GM12872 (cell line): ENCODE data around the gene IQSEC1.

Source experiments
- TF ChIP-seq, protein P1 (sequence below): IDR thresholded peaks from 3 replicates; pipeline ENCODE4 v1.5.1; 2011; ENCODE audit warnings: low read depth, mild to moderate bottlenecking, low read length, moderate library complexity; ENCODE audit not compliant: insufficient read depth

Gene IQSEC1

DNA sequence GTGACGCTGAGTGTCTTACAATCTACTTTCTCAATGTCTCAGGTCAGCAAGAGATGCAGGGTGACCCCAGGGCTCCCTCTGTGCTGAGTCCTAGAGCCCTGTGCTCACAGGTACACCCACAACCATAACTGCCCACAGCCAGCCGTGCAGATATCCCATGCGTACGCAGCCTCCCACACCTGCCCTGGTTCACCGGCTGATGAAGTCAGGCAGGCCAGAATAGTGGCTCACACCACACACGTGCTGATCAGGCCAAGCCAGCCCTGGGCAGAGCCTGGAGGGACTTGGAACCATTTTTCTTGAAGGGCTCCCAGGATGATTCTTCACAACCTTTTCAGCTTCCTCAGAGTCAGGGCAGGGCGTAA is 168.3 kb downstream of the IQSEC1 start:
- TF ChIP-seq, protein P1, sequence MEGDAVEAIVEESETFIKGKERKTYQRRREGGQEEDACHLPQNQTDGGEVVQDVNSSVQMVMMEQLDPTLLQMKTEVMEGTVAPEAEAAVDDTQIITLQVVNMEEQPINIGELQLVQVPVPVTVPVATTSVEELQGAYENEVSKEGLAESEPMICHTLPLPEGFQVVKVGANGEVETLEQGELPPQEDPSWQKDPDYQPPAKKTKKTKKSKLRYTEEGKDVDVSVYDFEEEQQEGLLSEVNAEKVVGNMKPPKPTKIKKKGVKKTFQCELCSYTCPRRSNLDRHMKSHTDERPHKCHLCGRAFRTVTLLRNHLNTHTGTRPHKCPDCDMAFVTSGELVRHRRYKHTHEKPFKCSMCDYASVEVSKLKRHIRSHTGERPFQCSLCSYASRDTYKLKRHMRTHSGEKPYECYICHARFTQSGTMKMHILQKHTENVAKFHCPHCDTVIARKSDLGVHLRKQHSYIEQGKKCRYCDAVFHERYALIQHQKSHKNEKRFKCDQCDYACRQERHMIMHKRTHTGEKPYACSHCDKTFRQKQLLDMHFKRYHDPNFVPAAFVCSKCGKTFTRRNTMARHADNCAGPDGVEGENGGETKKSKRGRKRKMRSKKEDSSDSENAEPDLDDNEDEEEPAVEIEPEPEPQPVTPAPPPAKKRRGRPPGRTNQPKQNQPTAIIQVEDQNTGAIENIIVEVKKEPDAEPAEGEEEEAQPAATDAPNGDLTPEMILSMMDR: no peak

DNA sequence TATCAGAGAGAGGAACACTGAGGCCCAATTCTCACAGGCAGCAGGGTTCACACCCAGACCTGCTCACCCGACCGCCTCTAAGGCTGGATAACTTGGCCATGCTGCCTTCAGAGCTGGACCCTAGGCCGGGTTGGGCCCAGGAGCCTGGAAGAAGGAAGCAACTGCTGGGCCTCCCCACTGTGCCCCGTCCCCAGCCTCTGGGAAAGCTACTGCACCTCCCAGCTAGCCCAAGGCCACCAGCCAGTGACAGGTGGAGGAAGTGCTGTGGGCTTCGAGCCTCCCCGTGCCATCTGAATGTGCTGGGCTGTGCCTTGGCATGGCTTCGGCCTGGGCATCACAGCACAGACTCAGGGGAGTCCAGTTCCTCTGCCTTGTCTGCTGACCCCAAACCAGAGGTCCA is 169.3 kb downstream of the IQSEC1 start:
- TF ChIP-seq, protein P1: no peak

DNA sequence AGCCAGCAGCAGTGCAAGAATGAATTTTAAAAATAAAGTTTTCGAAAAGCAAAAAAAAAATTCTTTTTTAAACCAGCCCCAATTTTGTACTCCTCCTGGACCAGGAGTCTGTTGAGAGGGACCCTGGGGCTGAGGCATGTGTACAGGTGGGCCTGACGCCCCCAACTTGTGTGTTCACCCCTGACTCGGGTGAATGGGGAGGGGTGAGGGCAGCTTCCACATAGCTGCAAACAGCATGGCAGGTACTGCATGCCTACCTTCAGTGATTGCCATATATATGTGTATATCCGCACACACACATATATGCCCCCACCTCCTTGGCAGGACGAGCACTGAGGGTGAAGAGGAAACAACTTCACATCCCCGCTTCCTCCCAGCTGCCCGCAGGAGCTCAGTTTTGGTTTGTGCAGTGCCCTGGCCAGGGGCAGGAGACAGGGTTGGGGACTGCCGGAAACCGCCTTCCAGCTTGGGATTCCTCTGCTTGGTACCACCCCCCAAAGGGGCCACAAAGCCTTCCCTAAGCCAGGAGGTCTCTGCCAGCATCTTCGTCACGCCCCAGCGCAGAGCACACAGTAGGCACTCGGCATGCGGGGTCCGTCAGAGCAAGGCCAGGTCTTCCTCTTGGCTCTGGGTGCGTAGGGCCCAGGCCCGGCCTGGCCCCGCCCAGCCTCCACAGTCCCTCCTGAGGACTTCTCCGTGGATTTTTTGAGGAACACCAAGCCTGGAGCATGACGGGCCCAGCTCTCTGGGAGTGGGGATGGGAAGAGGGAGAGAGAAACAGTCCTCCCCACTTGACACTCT is 170.0 kb downstream of the IQSEC1 start:
- TF ChIP-seq, protein P1: no peak

DNA sequence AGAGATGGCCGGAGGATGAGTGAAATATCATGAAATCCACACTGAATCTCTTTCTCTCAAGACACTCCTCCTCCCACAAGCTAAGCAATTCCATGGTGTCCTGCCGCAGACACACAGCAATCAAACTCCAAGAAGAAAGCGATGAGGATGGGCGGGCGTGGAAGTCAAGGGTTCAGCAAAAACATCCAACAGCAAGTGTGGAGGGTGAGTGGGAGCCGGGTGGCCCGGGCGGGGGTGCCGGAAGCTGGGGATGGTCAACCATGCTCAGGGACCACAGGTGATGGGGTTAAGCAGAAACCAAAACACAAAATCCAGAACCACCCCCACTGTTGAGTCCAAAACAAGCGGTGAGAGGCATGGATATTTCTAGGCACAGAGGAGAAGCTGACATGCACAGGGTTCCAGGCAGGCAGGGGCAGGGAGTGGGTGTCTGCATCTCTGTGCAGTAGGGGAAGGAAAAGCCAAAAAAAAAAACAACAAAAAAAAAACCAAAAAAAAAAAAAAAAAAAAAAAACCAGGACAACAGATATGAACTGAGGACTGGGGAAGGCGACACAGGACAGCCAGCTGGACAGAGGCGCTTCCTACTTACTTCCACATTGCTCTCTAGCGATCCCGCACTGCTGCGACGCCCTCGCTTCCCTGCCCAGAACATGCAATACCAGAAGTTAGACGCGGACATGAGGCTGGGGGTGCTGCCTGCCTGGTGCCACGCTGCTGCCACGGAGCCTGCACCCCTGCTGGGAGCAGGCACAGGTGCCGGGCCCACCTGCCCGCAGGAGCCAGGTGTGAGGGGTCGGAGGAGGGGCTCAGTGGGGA is 170.8 kb downstream of the IQSEC1 start:
- TF ChIP-seq, protein P1: no peak

DNA sequence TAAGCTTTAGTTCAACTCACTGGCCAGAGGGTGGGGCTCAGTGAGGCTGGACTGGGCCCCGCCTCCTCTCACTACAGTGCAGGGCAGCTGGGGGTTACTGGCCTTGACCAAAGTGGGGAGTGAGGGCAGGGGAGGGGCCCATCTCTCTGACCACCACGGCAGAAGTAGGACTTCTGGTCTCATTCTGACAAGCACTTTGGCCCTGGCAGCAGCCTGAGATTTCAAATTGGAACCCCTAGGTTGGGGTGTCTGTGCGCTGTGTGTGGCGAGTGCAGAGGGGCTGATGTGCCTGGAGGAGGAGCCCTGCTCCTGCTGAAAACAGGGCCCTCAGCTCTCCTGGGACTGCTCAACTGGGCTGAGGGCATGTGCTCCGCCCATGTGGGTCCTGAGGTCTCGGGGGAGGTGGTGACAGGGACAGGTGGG is 171.6 kb downstream of the IQSEC1 start:
- TF ChIP-seq, protein P1: peak; percentile 34; the same call in 1 of the 3 replicates

DNA sequence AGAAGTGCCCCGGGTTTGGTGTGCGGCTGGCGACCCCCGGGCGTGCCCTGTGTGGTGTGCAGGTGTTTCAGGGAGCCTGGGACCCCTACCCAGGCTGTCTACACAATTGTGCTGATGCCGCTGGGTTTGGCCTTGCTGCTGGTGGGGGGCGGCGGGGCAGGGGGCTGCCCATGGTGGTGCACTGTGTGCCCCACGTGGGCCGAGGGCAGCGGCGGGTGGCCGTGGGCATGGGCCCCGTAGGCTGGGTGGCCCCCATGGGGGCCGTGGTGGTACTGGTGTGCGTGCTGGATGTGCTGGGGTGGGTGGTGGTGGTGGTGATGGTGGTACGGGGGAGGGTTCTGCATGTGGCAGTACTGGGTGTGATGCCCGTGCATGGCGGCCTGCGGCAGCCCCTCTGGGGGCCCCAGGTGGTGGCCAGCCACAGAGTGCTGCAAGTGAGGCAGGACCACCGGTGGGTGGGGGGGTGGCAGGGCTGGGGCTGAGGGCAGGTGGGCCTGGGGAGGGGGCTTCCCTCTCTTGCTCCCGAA is 172.3 kb downstream of the IQSEC1 start:
- TF ChIP-seq, protein P1: no peak
